GM19193 (cell line): ENCODE data around the gene SLC38A10.

Experiments used
- POLR2A ChIP-seq: IDR thresholded peaks from 4 replicates; pipeline ENCODE4 v1.6.1; 2011; ENCODE audit not compliant: insufficient read depth, insufficient read length; ENCODE audit errors: extremely low read depth

Gene SLC38A10

GRCh38 chr17:81295031-81295675 is at the start of gene SLC38A10:
Gene SLC38A10 (minus strand): TSS chr17:81295307. CDS start chr17:81294921, 386 bp downstream.
- peak; percentile 97 for TF ChIP-seq POLR2A

GRCh38 chr17:81342269-81343070 is 47.4 kb upstream of the SLC38A10 start:
- TF ChIP-seq POLR2A: no peak

GRCh38 chr17:81341516-81342268 is 46.6 kb upstream of the SLC38A10 start:
- no peak for TF ChIP-seq POLR2A

- no peak for TF ChIP-seq POLR2A
Observed at GRCh38 chr17:81340607-81341515, 45.8 kb upstream of the SLC38A10 start.

GRCh38 chr17:81339534-81340296 is 44.6 kb upstream of the SLC38A10 start:
- TF ChIP-seq POLR2A: no peak

- no peak for TF ChIP-seq POLR2A
Observed at GRCh38 chr17:81339191-81339533, 44.1 kb upstream of the SLC38A10 start.

- TF ChIP-seq POLR2A: no peak
Observed at GRCh38 chr17:81338274-81339190, 43.4 kb upstream of the SLC38A10 start.

GRCh38 chr17:81337476-81337879 is 42.4 kb upstream of the SLC38A10 start:
- TF ChIP-seq POLR2A: no peak

GRCh38 chr17:81336930-81337325 is 41.8 kb upstream of the SLC38A10 start:
- no peak for TF ChIP-seq POLR2A

- TF ChIP-seq POLR2A: no peak
Observed at GRCh38 chr17:81336296-81336929, 41.3 kb upstream of the SLC38A10 start.

GRCh38 chr17:81335773-81336157 is 40.7 kb upstream of the SLC38A10 start:
- TF ChIP-seq POLR2A: no peak

- no peak for TF ChIP-seq POLR2A
Observed at GRCh38 chr17:81334987-81335772, 40.1 kb upstream of the SLC38A10 start.

GRCh38 chr17:81334391-81334901 is 39.3 kb upstream of the SLC38A10 start:
- TF ChIP-seq POLR2A: no peak
